GM23248 (cell line): ENCODE results near the gene CELF6. TPM values are rescaled to one million over a fixed set of nuclear protein-coding genes. Genes with fewer than 3 reads are reported as not detected.
A peak's percentile ranks its signal among the peaks of the same experiment; 100 is the strongest.

Experiments
- DNase-seq: peaks from one replicate; pipeline ENCODE4 v3.0.0-alpha.2; 2015
- H2AFZ ChIP-seq: fragments of 200-600 bp; sonication (generic); 2 replicates; pipeline ENCODE4 v1.6.1; 2016; ENCODE audit warnings: antibody characterized with exemption
- H3F3A ChIP-seq: fragments of 200-600 bp; sonication (generic); 2 replicates; pipeline ENCODE4 v1.6.1; 2016; ENCODE audit warnings: mild to moderate bottlenecking, antibody characterized with exemption, mixed run types; ENCODE audit not compliant: insufficient read depth
- H3K27ac ChIP-seq: fragments of 200-600 bp; sonication (generic); 2 replicates; pipeline ENCODE4 v1.5.1; 2016; ENCODE audit warnings: mild to moderate bottlenecking
- H3K27me3 ChIP-seq: fragments of 200-600 bp; sonication (generic); replicated peaks from 2 replicates; pipeline ENCODE4 v1.6.1; 2016; ENCODE audit warnings: mild to moderate bottlenecking; ENCODE audit not compliant: insufficient read depth
- H3K36me3 ChIP-seq: fragments of 200-600 bp; sonication (generic); 2 replicates; pipeline ENCODE4 v1.6.1; 2016; ENCODE audit warnings: low read depth, mild to moderate bottlenecking
- H3K4me1 ChIP-seq: fragments of 200-600 bp; sonication (generic); 2 replicates; pipeline ENCODE4 v1.6.1; 2016; ENCODE audit warnings: mild to moderate bottlenecking; ENCODE audit not compliant: insufficient read depth
- H3K4me2 ChIP-seq: fragments of 200-600 bp; sonication (generic); one replicate; pipeline ENCODE4 v1.6.1; 2016; ENCODE audit warnings: mild to moderate bottlenecking; ENCODE audit not compliant: unreplicated experiment
- H3K4me3 ChIP-seq: fragments of 200-600 bp; sonication (generic); 2 replicates; pipeline ENCODE4 v1.5.1; 2016; ENCODE audit warnings: mild to moderate bottlenecking
- H3K79me2 ChIP-seq: fragments of 200-600 bp; sonication (generic); 2 replicates; pipeline ENCODE4 v1.6.1; 2016; ENCODE audit warnings: mild to moderate bottlenecking; ENCODE audit not compliant: insufficient read depth
- H3K9ac ChIP-seq: fragments of 200-600 bp; sonication (generic); 2 replicates; pipeline ENCODE4 v1.6.1; 2016; ENCODE audit warnings: mild to moderate bottlenecking
- H3K9me2 ChIP-seq: fragments of 200-600 bp; sonication (generic); 2 replicates; pipeline ENCODE4 v1.6.1; 2016; ENCODE audit warnings: mixed run types, mild to moderate bottlenecking, moderate library complexity; ENCODE audit not compliant: insufficient read depth
- H3K9me3 ChIP-seq: fragments of 200-600 bp; sonication (generic); one replicate; pipeline ENCODE4 v1.6.1; 2017; ENCODE audit warnings: low read depth
- H4K20me1 ChIP-seq: fragments of 200-600 bp; sonication (generic); 2 replicates; pipeline ENCODE4 v1.6.0; 2016; ENCODE audit not compliant: insufficient read depth
- EZH2 ChIP-seq: fragments of 200-600 bp; sonication (generic); IDR thresholded peaks from 2 replicates; pipeline ENCODE4 v1.6.1; 2018; ENCODE audit warnings: antibody characterized with exemption, mild to moderate bottlenecking; ENCODE audit not compliant: insufficient read depth, poor library complexity, severe bottlenecking
- EZH2phosphoT487 ChIP-seq: fragments of 200-600 bp; sonication (generic); IDR thresholded peaks from 2 replicates; pipeline ENCODE4 v1.6.1; 2018; ENCODE audit warnings: antibody characterized with exemption, moderate library complexity, mild to moderate bottlenecking, low read depth; ENCODE audit not compliant: insufficient read depth
- WGBS, 2 experiments: methylation state at CpG; one replicate each; pipeline ENCODE4 v1.1.6; 2015 to 2017; ENCODE audit warnings: low lambda C conversion rate in 2 of 2, low coverage in 1 of 2; ENCODE audit errors: missing lambda C conversion rate in 2 of 2; 5-methylcytosine and 5-hydroxymethylcytosine counted together
- in situ Hi-C: fragments of 300-500 bp; cut with MboI; formaldehyde crosslinking; loops from 2 replicates; pipeline ENCODE4 v1.15.0; 2020
- polyA plus RNA-seq: library from polyadenylated mRNA; unstranded; fragments of >200 nt; fragmentation: Nextera tagmentation; extraction: Ambion mirVana; gene quantifications from 2 replicates; pipeline ENCODE4 v1.2.1, GENCODE V29; 2016
- total RNA-seq: library from RNA; depleted of rRNA; stranded (reverse); fragments of >200 nt; shearing (Covaris generic); gene quantifications from 2 replicates; pipeline ENCODE4 v1.2.3, GENCODE V29; 2014

The CELF6 gene
- total and polyA plus RNA-seq, 2 experiments from 2014 or later: 0.08 to 0.22 TPM

- DNase-seq: no peak
- WGBS, 2 experiments: 91 to 100% methylated on average over 3 of the region's 3 CpGs
- Histone ChIP-seq H3K9me3 (no peaks in the 10 kb centered on the region), H3K4me1 (no peaks in the 10 kb centered on the region), H3K9me2 (no peaks in the 10 kb centered on the region), H3K27ac (no peak overlapping the region), H3F3A (peaks cover 11% of the 10 kb centered on the region), H3K79me2 (no peaks in the 10 kb centered on the region), H3K36me3 (peaks cover 22% of the 10 kb centered on the region; the same call in 1 of the 2 replicates), H3K4me3 (no peak overlapping the region), H3K4me2 (no peak overlapping the region), H2AFZ (no peak overlapping the region), H3K27me3 (no peaks in the 10 kb centered on the region), H3K9ac (no peak overlapping the region), H4K20me1 (no peaks in the 10 kb centered on the region)
- TF ChIP-seq EZH2 (no peak), EZH2phosphoT487 (no peak)
- in situ Hi-C loops: no loop called here
Observed at GRCh38 chr15:72345806-72346205, 25.8 kb upstream of the CELF6 start.

- Histone ChIP-seq H2AFZ (no peak overlapping the region), H3K4me3 (no peak overlapping the region), H3K9me2 (no peaks in the 10 kb centered on the region), H3K9ac (no peak overlapping the region), H3K4me2 (no peak overlapping the region), H3K4me1 (peaks cover 2% of the 10 kb centered on the region), H4K20me1 (no peaks in the 10 kb centered on the region), H3K36me3 (peaks cover 16% of the 10 kb centered on the region; the same call in 1 of the 2 replicates), H3K79me2 (no peaks in the 10 kb centered on the region), H3K9me3 (no peaks in the 10 kb centered on the region), H3K27me3 (no peaks in the 10 kb centered on the region), H3K27ac (no peak overlapping the region), H3F3A (peaks cover 16% of the 10 kb centered on the region)
- 87% methylated on average over 7 of the region's 7 CpGs for WGBS, 2 experiments
- TF ChIP-seq EZH2phosphoT487 (no peak), EZH2 (no peak)
- DNase-seq: no peak
- in situ Hi-C loops: no loop called here
Observed at GRCh38 chr15:72345280-72345679, 25.3 kb upstream of the CELF6 start.

GRCh38 chr15:72344602-72345001 lies 24.6 kb upstream of the CELF6 start:
- H3K9me3 ChIP-seq: no peaks in the 10 kb centered on the region
- TF ChIP-seq EZH2: no peak
- TF ChIP-seq EZH2phosphoT487: no peak
- no peaks in the 10 kb centered on the region for H4K20me1 ChIP-seq
- in situ Hi-C loops: no loop called here
- WGBS, 2 experiments: 50 to 64% methylated on average over 1 of the region's 1 CpG
- peaks cover 14% of the 10 kb centered on the region; the same call in 1 of the 2 replicates for H3K36me3 ChIP-seq
- no peak overlapping the region for H3K27ac ChIP-seq
- peaks cover 22% of the 10 kb centered on the region for H3F3A ChIP-seq
- no peak overlapping the region for H3K9ac ChIP-seq
- no peak for DNase-seq
- no peaks in the 10 kb centered on the region for H3K79me2 ChIP-seq
- no peak overlapping the region for H3K4me2 ChIP-seq
- H2AFZ ChIP-seq: no peak overlapping the region
- H3K4me1 ChIP-seq: peaks cover 8% of the 10 kb centered on the region
- H3K9me2 ChIP-seq: no peaks in the 10 kb centered on the region
- no peak overlapping the region for H3K4me3 ChIP-seq
- H3K27me3 ChIP-seq: no peaks in the 10 kb centered on the region

- Histone ChIP-seq H3K36me3 (peaks cover 11% of the 10 kb centered on the region; the same call in 1 of the 2 replicates), H3K9ac (no peak overlapping the region), H3K9me2 (no peaks in the 10 kb centered on the region), H3F3A (peaks cover 37% of the 10 kb centered on the region), H3K9me3 (no peaks in the 10 kb centered on the region), H3K27me3 (no peaks in the 10 kb centered on the region), H3K4me1 (peaks cover 23% of the 10 kb centered on the region), H3K4me3 (no peak overlapping the region), H2AFZ (no peak overlapping the region), H4K20me1 (no peaks in the 10 kb centered on the region), H3K27ac (no peak overlapping the region), H3K79me2 (no peaks in the 10 kb centered on the region), H3K4me2 (no peak overlapping the region)
- DNase-seq: peak; percentile 28
- 88% methylated on average over 11 of the region's 11 CpGs for WGBS, 2 experiments
- no peak for TF ChIP-seq EZH2
- no peak for TF ChIP-seq EZH2phosphoT487
- in situ Hi-C loops: no loop called here
Observed at GRCh38 chr15:72342385-72342784, 22.4 kb upstream of the CELF6 start.

GRCh38 chr15:72341361-72341760 lies 21.4 kb upstream of the CELF6 start:
- no peaks in the 10 kb centered on the region for H4K20me1 ChIP-seq
- WGBS, 2 experiments: 96 to 98% methylated on average over 6 of the region's 6 CpGs
- no peak for TF ChIP-seq EZH2
- TF ChIP-seq EZH2phosphoT487: no peak
- no peaks in the 10 kb centered on the region for H3K27me3 ChIP-seq
- H3K27ac ChIP-seq: no peak overlapping the region
- H3K79me2 ChIP-seq: no peaks in the 10 kb centered on the region
- no peak overlapping the region for H2AFZ ChIP-seq
- peaks cover 8% of the 10 kb centered on the region; the same call in 1 of the 2 replicates for H3K36me3 ChIP-seq
- no peak overlapping the region for H3K4me3 ChIP-seq
- H3K4me2 ChIP-seq: no peak overlapping the region
- peaks cover 37% of the 10 kb centered on the region for H3F3A ChIP-seq
- DNase-seq: peak; percentile 15
- H3K9me2 ChIP-seq: no peaks in the 10 kb centered on the region
- no peak overlapping the region for H3K9ac ChIP-seq
- in situ Hi-C loops: no loop called here
- no peaks in the 10 kb centered on the region for H3K9me3 ChIP-seq
- peaks cover 23% of the 10 kb centered on the region for H3K4me1 ChIP-seq
